DOHH2 (cell line): ENCODE measurements around the gene CCDC61.

ENCODE experiments used
- H3F3A ChIP-seq: fragments of 200-600 bp; sonication (generic), shearing (Covaris generic); 2 replicates; pipeline ENCODE4 v1.6.0; 2016; ENCODE audit warnings: antibody characterized with exemption, mild to moderate bottlenecking; ENCODE audit not compliant: control insufficient read depth, insufficient read depth
- H3K27ac ChIP-seq: fragments of 200-600 bp; sonication (generic); 2 replicates; pipeline ENCODE4 v1.5.1; 2014; ENCODE audit warnings: low read depth, mild to moderate bottlenecking, low read length, moderate library complexity
- H3K27me3 ChIP-seq: fragments of 200-600 bp; sonication (generic); 2 replicates; pipeline ENCODE4 v1.6.1; 2014; ENCODE audit warnings: mild to moderate bottlenecking, low read length, mixed read lengths; ENCODE audit not compliant: control insufficient read depth
- H3K36me3 ChIP-seq: fragments of 200-600 bp; sonication (generic); 2 replicates; pipeline ENCODE4 v1.6.1; 2014; ENCODE audit warnings: mild to moderate bottlenecking, low read length, moderate library complexity, mixed read lengths; ENCODE audit not compliant: control insufficient read depth
- H3K4me1 ChIP-seq: fragments of 200-600 bp; sonication (generic); 2 replicates; pipeline ENCODE4 v1.6.1; 2014; ENCODE audit warnings: mild to moderate bottlenecking, low read length, mixed read lengths; ENCODE audit not compliant: control insufficient read depth
- H3K4me2 ChIP-seq: fragments of 200-600 bp; sonication (generic); 2 replicates; pipeline ENCODE4 v1.6.0; 2014; ENCODE audit warnings: mild to moderate bottlenecking, low read length, moderate library complexity
- H3K4me3 ChIP-seq: fragments of 200-600 bp; sonication (generic); 2 replicates; pipeline ENCODE4 v1.5.1; 2014; ENCODE audit warnings: mild to moderate bottlenecking, low read length, mixed read lengths
- H3K79me2 ChIP-seq: fragments of 200-600 bp; sonication (generic); 2 replicates; pipeline ENCODE4 v1.6.1; 2014; ENCODE audit warnings: mild to moderate bottlenecking, low read length, mixed read lengths; ENCODE audit not compliant: control insufficient read depth
- H3K9me2 ChIP-seq: fragments of 200-600 bp; sonication (generic); replicated peaks from 2 replicates; pipeline ENCODE4 v1.6.1; 2014; ENCODE audit warnings: mild to moderate bottlenecking, low read length, mixed read lengths; ENCODE audit not compliant: control insufficient read depth
- H3K9me3 ChIP-seq: fragments of 200-600 bp; sonication (generic); 2 replicates; pipeline ENCODE4 v1.6.1; 2014; ENCODE audit warnings: antibody characterized with exemption, low read length, mixed read lengths; ENCODE audit not compliant: control insufficient read depth, insufficient read depth
- H4K20me1 ChIP-seq: fragments of 200-600 bp; sonication (generic); 2 replicates; pipeline ENCODE4 v1.6.0; 2014; ENCODE audit warnings: low read depth, mild to moderate bottlenecking, antibody characterized with exemption, low read length, moderate library complexity; ENCODE audit not compliant: control insufficient read depth, insufficient read depth
- EZH2phosphoT487 ChIP-seq: fragments of 200-600 bp; sonication (generic); IDR thresholded peaks from 2 replicates; pipeline ENCODE4 v1.6.1; 2017; ENCODE audit warnings: borderline replicate concordance, mild to moderate bottlenecking, antibody characterized with exemption, low read length, moderate library complexity, mixed read lengths
- TF ChIP-seq, protein P1 (sequence below): fragments of 200-600 bp; sonication (generic); IDR thresholded peaks from one replicate; pipeline ENCODE4 v1.5.1; 2014; ENCODE audit warnings: antibody characterized with exemption, mild to moderate bottlenecking, low read depth, low read length; ENCODE audit not compliant: poor library complexity, severe bottlenecking

The CCDC61 gene

DNA sequence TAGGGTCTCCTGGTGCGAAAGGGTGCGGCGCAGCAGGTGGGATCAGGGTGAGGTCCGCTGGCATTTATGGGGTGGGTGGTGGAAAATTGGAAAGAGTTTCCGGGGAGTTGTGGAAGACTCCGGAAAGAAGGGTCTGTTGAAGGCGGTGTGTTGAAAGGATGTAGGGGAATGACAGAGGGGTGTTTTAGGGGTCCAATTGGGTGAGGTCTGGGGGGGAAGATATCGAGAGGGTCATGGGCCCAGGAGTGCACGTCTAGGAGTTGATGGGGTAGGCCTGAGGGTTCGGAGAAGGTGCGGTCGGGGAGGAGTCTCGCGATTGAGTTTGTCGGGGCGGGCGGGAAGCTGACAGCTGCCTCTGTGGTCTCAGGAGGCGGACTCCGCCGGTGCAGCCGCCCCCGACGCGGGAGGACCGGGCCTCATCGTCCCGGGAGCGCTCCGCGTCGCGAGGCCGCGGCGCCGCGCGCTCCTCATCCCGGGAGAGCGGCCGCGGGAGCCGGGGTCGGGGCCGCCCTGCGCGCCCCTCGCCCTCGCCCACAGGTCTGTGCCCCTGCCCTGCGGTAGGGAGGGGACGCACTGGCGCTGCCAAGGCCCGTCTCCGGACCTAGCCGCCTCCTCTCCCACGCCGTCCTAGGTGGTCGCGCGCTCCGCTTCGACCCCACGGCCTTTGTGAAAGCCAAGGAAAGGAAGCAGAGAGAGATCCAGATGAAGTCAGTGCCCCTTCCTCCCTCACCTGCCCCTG is 20.6 kb downstream of the CCDC61 start:
- H3K4me3 ChIP-seq = peak overlapping the region; percentile 60
- H3K9me3 ChIP-seq = no peaks in the 10 kb centered on the region
- no peak overlapping the region for H3K27ac ChIP-seq
- peaks cover 7% of the 10 kb centered on the region; the same call in 1 of the 2 replicates for H3F3A ChIP-seq
- H3K27me3 ChIP-seq = peaks cover 4% of the 10 kb centered on the region; the same call in 1 of the 2 replicates
- H4K20me1 ChIP-seq = peaks cover 3% of the 10 kb centered on the region; the same call in 1 of the 2 replicates
- no peaks in the 10 kb centered on the region; the same call in 1 of the 2 replicates for H3K36me3 ChIP-seq
- no peaks in the 10 kb centered on the region for H3K9me2 ChIP-seq
- H3K4me2 ChIP-seq = peak overlapping the region; percentile 66
- H3K79me2 ChIP-seq = no peaks in the 10 kb centered on the region
- TF ChIP-seq, protein P1, sequence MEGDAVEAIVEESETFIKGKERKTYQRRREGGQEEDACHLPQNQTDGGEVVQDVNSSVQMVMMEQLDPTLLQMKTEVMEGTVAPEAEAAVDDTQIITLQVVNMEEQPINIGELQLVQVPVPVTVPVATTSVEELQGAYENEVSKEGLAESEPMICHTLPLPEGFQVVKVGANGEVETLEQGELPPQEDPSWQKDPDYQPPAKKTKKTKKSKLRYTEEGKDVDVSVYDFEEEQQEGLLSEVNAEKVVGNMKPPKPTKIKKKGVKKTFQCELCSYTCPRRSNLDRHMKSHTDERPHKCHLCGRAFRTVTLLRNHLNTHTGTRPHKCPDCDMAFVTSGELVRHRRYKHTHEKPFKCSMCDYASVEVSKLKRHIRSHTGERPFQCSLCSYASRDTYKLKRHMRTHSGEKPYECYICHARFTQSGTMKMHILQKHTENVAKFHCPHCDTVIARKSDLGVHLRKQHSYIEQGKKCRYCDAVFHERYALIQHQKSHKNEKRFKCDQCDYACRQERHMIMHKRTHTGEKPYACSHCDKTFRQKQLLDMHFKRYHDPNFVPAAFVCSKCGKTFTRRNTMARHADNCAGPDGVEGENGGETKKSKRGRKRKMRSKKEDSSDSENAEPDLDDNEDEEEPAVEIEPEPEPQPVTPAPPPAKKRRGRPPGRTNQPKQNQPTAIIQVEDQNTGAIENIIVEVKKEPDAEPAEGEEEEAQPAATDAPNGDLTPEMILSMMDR = no peak
- no peak for TF ChIP-seq EZH2phosphoT487
- peaks cover 12% of the 10 kb centered on the region for H3K4me1 ChIP-seq

DNA sequence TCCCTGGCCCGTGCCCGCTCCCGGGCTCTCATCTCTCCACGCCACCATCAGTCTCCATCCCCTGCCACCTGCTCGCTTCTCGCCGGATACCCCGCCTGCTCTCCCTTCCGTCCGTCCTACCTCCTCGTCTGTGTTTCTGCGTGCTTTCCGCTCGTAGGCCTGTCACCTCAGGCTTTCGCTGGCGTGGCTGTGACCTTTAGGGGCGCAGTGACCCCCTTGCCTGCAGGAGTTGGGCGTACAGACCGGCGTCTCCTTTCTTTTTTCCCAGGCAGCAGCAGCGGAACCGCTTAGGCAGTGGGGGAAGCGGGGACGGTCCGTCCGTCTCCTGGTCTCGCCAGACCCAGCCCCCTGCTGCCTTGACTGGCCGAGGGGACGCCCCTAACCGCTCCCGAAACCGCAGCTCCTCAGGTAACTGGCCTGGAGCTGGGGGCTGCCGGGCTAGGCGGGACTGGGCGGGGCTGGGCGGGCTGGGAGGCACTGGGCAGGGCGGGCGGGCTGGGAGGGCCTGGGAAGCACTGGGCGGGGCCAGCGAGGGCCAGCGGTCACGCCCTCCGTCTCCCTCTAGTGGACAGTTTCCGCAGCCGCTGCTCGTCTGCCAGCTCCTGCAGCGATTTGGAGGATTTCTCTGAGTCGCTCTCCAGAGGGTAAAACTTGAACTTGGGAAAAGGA is 21.3 kb downstream of the CCDC61 start:
- H3K27ac ChIP-seq = no peak overlapping the region
- no peaks in the 10 kb centered on the region for H3K9me3 ChIP-seq
- no peaks in the 10 kb centered on the region; the same call in 1 of the 2 replicates for H3K36me3 ChIP-seq
- H3K27me3 ChIP-seq = peaks cover 4% of the 10 kb centered on the region; the same call in 1 of the 2 replicates
- no peaks in the 10 kb centered on the region for H3K79me2 ChIP-seq
- H3K9me2 ChIP-seq = no peaks in the 10 kb centered on the region
- peak overlapping the region; percentile 66 for H3K4me2 ChIP-seq
- H3K4me1 ChIP-seq = peaks cover 12% of the 10 kb centered on the region
- peak overlapping the region; percentile 60 for H3K4me3 ChIP-seq
- TF ChIP-seq, protein P1 = peak; percentile 71
- no peak for TF ChIP-seq EZH2phosphoT487
- peaks cover 7% of the 10 kb centered on the region; the same call in 1 of the 2 replicates for H3F3A ChIP-seq
- H4K20me1 ChIP-seq = peaks cover 3% of the 10 kb centered on the region; the same call in 1 of the 2 replicates

DNA sequence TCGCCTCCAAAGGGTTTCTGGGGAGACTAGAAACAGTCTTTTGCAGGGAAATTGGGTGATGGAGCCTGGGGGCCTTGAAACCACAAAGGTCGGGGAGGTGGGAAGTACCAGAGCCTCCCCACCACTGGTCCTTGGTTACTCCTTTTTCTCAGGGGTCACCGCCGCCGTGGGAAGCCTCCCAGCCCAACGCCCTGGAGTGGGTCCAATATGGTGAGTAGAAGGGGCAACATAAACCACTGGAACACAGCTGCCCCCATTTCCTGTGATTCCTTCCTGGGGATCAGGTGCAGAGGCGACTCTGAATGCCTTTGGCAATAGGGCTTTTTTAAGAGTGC is 21.8 kb downstream of the CCDC61 start:
- Histone ChIP-seq H4K20me1 (peaks cover 3% of the 10 kb centered on the region; the same call in 1 of the 2 replicates), H3K4me3 (no peak overlapping the region), H3K9me3 (no peaks in the 10 kb centered on the region), H3K4me2 (no peak overlapping the region), H3K27ac (no peak overlapping the region), H3K79me2 (no peaks in the 10 kb centered on the region), H3K9me2 (no peaks in the 10 kb centered on the region), H3K36me3 (no peaks in the 10 kb centered on the region; the same call in 1 of the 2 replicates), H3K27me3 (peaks cover 4% of the 10 kb centered on the region; the same call in 1 of the 2 replicates), H3K4me1 (peaks cover 12% of the 10 kb centered on the region), H3F3A (peaks cover 7% of the 10 kb centered on the region; the same call in 1 of the 2 replicates)
- TF ChIP-seq, protein P1 = peak; percentile 48
- TF ChIP-seq EZH2phosphoT487 = no peak
